IMR-90 (cell line): Measurements from ENCODE around the gene ZFPL1. TPM values are rescaled to one million over a fixed set of nuclear protein-coding genes. Genes with fewer than 3 reads are reported as not detected.

ENCODE experiments used
- ATAC-seq: fragments of 200-7000 bp; cut with Tn5 transposase; 2 replicates; pipeline ENCODE4 v1.9.1; 2020; ENCODE audit warnings: low read depth, mild to moderate bottlenecking, moderate library complexity
- BruUV-seq: library from RNA; stranded (reverse); fragments of 400-500 nt; replicated peaks from 2 replicates; lab custom pipeline; 2021; lab: Mats Ljungman, UMichigan
- CTCF ChIA-PET: fragments of 300-600 bp; formaldehyde crosslinking; extraction: SDS; loops from one replicate; lab custom pipeline; 2021; ENCODE audit warnings: antibody characterized with exemption; lab: Yijun Ruan, JAX
- POLR2A ChIA-PET: fragments of 300-600 bp; sonication (Branson Sonifier 250); formaldehyde crosslinking; loops from one replicate; lab custom pipeline; 2022; ENCODE audit warnings: antibody characterized with exemption; ENCODE audit not compliant: unreplicated experiment; lab: Charles Lee
- DNase-seq: peaks from one replicate; pipeline ENCODE4 v3.0.0; 2013
- H2AFZ ChIP-seq: replicated peaks from 2 replicates; pipeline ENCODE3; 2013; ENCODE audit warnings: low read length, mild to moderate bottlenecking; ENCODE audit not compliant: poor library complexity
- H2AK5ac ChIP-seq: 2 replicates; pipeline ENCODE4 v1.6.1; 2013; ENCODE audit warnings: low read depth, low read length, inconsistent platforms
- H2AK9ac ChIP-seq: replicated peaks from 2 replicates; pipeline ENCODE3; 2013; ENCODE audit warnings: mild to moderate bottlenecking, low read depth, low read length, moderate library complexity; ENCODE audit not compliant: poor library complexity
- H2BK120ac ChIP-seq: 2 replicates; pipeline ENCODE4 v1.6.1; 2013; ENCODE audit warnings: low read depth, low read length, inconsistent platforms
- H2BK15ac ChIP-seq: 3 replicates; pipeline ENCODE4 v1.6.1; 2013; ENCODE audit warnings: low read depth, low read length, inconsistent platforms
- H2BK20ac ChIP-seq: 2 replicates; pipeline ENCODE4 v1.6.1; 2013; ENCODE audit warnings: low read depth, mild to moderate bottlenecking, inconsistent platforms, low read length, moderate library complexity
- H2BK5ac ChIP-seq: 2 replicates; pipeline ENCODE4 v1.6.1; 2013; ENCODE audit warnings: mild to moderate bottlenecking, low read depth, low read length, inconsistent platforms; ENCODE audit not compliant: poor library complexity, severe bottlenecking
- H3K14ac ChIP-seq: replicated peaks from 2 replicates; pipeline ENCODE4 v1.6.1; 2013; ENCODE audit warnings: low read depth, low read length, inconsistent platforms
- H3K18ac ChIP-seq: 2 replicates; pipeline ENCODE4 v1.6.1; 2013; ENCODE audit warnings: low read depth, low read length, control low read depth
- H3K23ac ChIP-seq: 2 replicates; pipeline ENCODE4 v1.6.1; 2013; ENCODE audit warnings: low read depth, low read length, inconsistent platforms
- H3K27ac ChIP-seq: 2 replicates; pipeline ENCODE4 v1.5.1; 2013; ENCODE audit warnings: mild to moderate bottlenecking, control low read depth, low read length; ENCODE audit not compliant: insufficient read depth
- H3K27me3 ChIP-seq: 2 replicates; pipeline ENCODE4 v1.6.1; 2013; ENCODE audit warnings: low read length; ENCODE audit not compliant: control insufficient read depth, insufficient read depth
- H3K36me3 ChIP-seq: 2 replicates; pipeline ENCODE4 v1.6.1; 2013; ENCODE audit warnings: low read length, mixed read lengths; ENCODE audit not compliant: control insufficient read depth, insufficient read depth
- H3K4ac ChIP-seq: 2 replicates; pipeline ENCODE4 v1.6.1; 2013; ENCODE audit warnings: low read depth, low read length, inconsistent platforms
- H3K4me1 ChIP-seq: 2 replicates; pipeline ENCODE4 v1.6.1; 2013; ENCODE audit warnings: low read length, mixed read lengths; ENCODE audit not compliant: control insufficient read depth, insufficient read depth
- H3K4me2 ChIP-seq: 2 replicates; pipeline ENCODE4 v1.6.1; 2013; ENCODE audit warnings: low read depth, mild to moderate bottlenecking, control low read depth, low read length, moderate library complexity
- H3K4me3 ChIP-seq: 2 replicates; pipeline ENCODE4 v1.5.1; 2013; ENCODE audit warnings: low read depth, mild to moderate bottlenecking, control low read depth, low read length, moderate library complexity; ENCODE audit not compliant: insufficient read depth
- H3K56ac ChIP-seq: 2 replicates; pipeline ENCODE4 v1.6.1; 2013; ENCODE audit warnings: low read length, inconsistent platforms; ENCODE audit not compliant: insufficient read depth; ENCODE audit errors: extremely low read depth
- H3K79me1 ChIP-seq, 2 experiments: 2 replicates each; pipeline ENCODE4 v1.6.1; 2013; ENCODE audit warnings: low read length in 2 of 2, inconsistent platforms in 1 of 2, low read depth in 1 of 2
- H3K9ac ChIP-seq: 2 replicates; pipeline ENCODE4 v1.6.1; 2013; ENCODE audit warnings: low read depth, low read length, control low read depth
- H3K9me1 ChIP-seq: 2 replicates; pipeline ENCODE4 v1.6.1; 2013; ENCODE audit warnings: low read length, inconsistent platforms; ENCODE audit not compliant: insufficient read depth
- H3K9me3 ChIP-seq: 2 replicates; pipeline ENCODE4 v1.6.1; 2013; ENCODE audit warnings: low read length; ENCODE audit not compliant: control insufficient read depth, insufficient read depth
- H4K20me1 ChIP-seq: 2 replicates; pipeline ENCODE4 v1.6.1; 2013; ENCODE audit warnings: low read length, inconsistent platforms; ENCODE audit not compliant: insufficient read depth
- H4K5ac ChIP-seq: 2 replicates; pipeline ENCODE4 v1.6.1; 2013; ENCODE audit warnings: mild to moderate bottlenecking, low read depth, low read length, control low read depth
- H4K8ac ChIP-seq, 2 experiments: 2 replicates each; pipeline ENCODE4 v1.6.1; 2013; ENCODE audit warnings: low read depth in 2 of 2, low read length in 2 of 2, control low read depth in 1 of 2, inconsistent platforms in 1 of 2
- H4K91ac ChIP-seq: 2 replicates; pipeline ENCODE4 v1.6.1; 2013; ENCODE audit warnings: low read depth, low read length, inconsistent platforms; ENCODE audit not compliant: insufficient read depth
- BHLHE40 ChIP-seq: fragments of 150-350 bp; IDR thresholded peaks from 2 replicates; pipeline ENCODE4 v1.6.1; 2016; ENCODE audit warnings: mild to moderate bottlenecking, low read depth, low read length
- CHD1 ChIP-seq: IDR thresholded peaks from 2 replicates; pipeline ENCODE4 v1.6.1; 2012; ENCODE audit warnings: low read depth, low read length, improper control_type of control experiment
- FOS ChIP-seq: fragments of 150-350 bp; IDR thresholded peaks from 2 replicates; pipeline ENCODE4 v1.6.1; 2016; ENCODE audit warnings: low read depth, low read length
- MAFK ChIP-seq: IDR thresholded peaks from 2 replicates; pipeline ENCODE4 v1.6.1; 2012; ENCODE audit warnings: low read depth, low read length, improper control_type of control experiment
- MAZ ChIP-seq: IDR thresholded peaks from 2 replicates; pipeline ENCODE4 v1.6.1; 2012; ENCODE audit warnings: low read depth, mild to moderate bottlenecking, low read length, improper control_type of control experiment, moderate library complexity, borderline replicate concordance
- NFE2L2 ChIP-seq: fragments of 150-350 bp; IDR thresholded peaks from 2 replicates; pipeline ENCODE4 v1.6.1; 2016; ENCODE audit warnings: low read depth, mild to moderate bottlenecking, low read length
- POLR2A ChIP-seq: IDR thresholded peaks from 2 replicates; pipeline ENCODE4 v1.6.1; 2012; ENCODE audit warnings: mild to moderate bottlenecking, low read depth, low read length
- RAD21 ChIP-seq: IDR thresholded peaks from 2 replicates; pipeline ENCODE4 v1.6.1; 2012; ENCODE audit warnings: low read length, improper control_type of control experiment
- RCOR1 ChIP-seq: IDR thresholded peaks from 2 replicates; pipeline ENCODE4 v1.6.1; 2012; ENCODE audit warnings: mild to moderate bottlenecking, low read length, improper control_type of control experiment; ENCODE audit not compliant: insufficient replicate concordance
- RFX5 ChIP-seq: IDR thresholded peaks from 2 replicates; pipeline ENCODE4 v1.8.0; 2012; ENCODE audit warnings: low read depth, mild to moderate bottlenecking, low read length, moderate library complexity
- SMC3 ChIP-seq: fragments of 150-350 bp; IDR thresholded peaks from 2 replicates; pipeline ENCODE4 v1.6.1; 2016; ENCODE audit warnings: low read depth, mild to moderate bottlenecking, antibody characterized with exemption, low read length, moderate library complexity
- WGBS, 2 experiments: methylation state at CpG; one replicate each; pipeline versions ENCODE4 v1.1.5 to v1.1.7; 2013; ENCODE audit warnings: missing lambda C conversion rate in 2 of 2; ENCODE audit not compliant: insufficient read length in 1 of 2; ENCODE audit errors: extremely low coverage in 2 of 2; 5-methylcytosine and 5-hydroxymethylcytosine counted together
- dilution Hi-C: fragments of 300-500 bp; cut with HindIII; formaldehyde crosslinking; loops from one replicate; pipeline ENCODE4 v1.14.3; 2018; ENCODE audit warnings: low sequenced_read_pairs; ENCODE audit not compliant: unreplicated experiment
- in situ Hi-C: fragments of 300-500 bp; cut with MboI; formaldehyde crosslinking; loops from 3 replicates; pipeline ENCODE4 v1.14.3; 2019; ENCODE audit warnings: low sequenced_read_pairs, inconsistent platforms, mixed read lengths
- intact Hi-C: fragments of 100-400 bp; cut with micrococcal nuclease; formaldehyde crosslinking; loops from 2 replicates; pipeline ENCODE4 v1.10.0; 2022
- polyA plus RNA-seq, 3 experiments: library from polyadenylated mRNA; depleted of rRNA; stranded (reverse); fragments of >200 nt; gene quantifications; 2 replicates each; pipeline ENCODE4 v1.2.3, GENCODE V29; 2012; ENCODE audit warnings: low replicate concordance in 1 of 3
- total RNA-seq: library from RNA; depleted of rRNA; stranded (reverse); fragments of >200 nt; gene quantifications from 2 replicates; pipeline ENCODE4 v1.2.3, GENCODE V29; 2012
- TF ChIP-seq, protein P1 (sequence below): fragments of 150-350 bp; IDR thresholded peaks from 2 replicates; pipeline ENCODE4 v1.6.1; 2017; ENCODE audit warnings: mild to moderate bottlenecking, antibody characterized with exemption, low read length, low read depth
- TF ChIP-seq, protein P2 (sequence below): fragments of 150-350 bp; IDR thresholded peaks from 2 replicates; pipeline ENCODE4 v1.6.1; 2016; ENCODE audit warnings: low read depth, mild to moderate bottlenecking, low read length, moderate library complexity, borderline replicate concordance

The ZFPL1 gene
- total and polyA plus RNA-seq, 2 of the 4 experiments (the other 2 are of a cell fraction) = 24.0 to 67.5 TPM

DNA sequence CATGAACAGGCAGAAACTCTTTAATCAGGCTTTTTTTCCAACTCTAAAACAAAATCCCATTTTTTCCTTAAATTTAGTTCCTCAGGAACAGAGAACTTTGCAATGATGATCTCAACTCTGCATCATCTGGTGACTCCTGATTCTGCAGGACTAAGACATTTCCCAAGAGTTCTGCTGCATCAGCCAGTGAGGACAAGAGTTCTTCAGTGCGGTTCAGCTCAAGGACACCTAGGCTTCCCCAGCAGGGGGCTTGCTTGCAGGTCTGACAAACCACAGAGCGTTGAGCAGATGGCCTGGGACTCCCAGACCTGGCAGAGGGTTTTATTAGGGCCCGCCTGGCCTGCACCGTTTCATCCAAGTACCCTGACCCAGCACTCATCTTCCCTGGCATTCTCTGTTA, 6.6 kb upstream of the ZFPL1 start:
- Histone ChIP-seq H3K79me1 (peaks cover 28 to 42% of the 10 kb centered on the region in 2 experiments), H4K91ac (no peak overlapping the region), H4K8ac (no peak overlapping the region), H2AFZ (no peak overlapping the region), H2AK9ac (no peak overlapping the region), H3K56ac (no peak overlapping the region), H3K4ac (no peak overlapping the region), H3K14ac (no peak overlapping the region), H3K18ac (no peak overlapping the region), H3K9ac (no peak overlapping the region), H3K27me3 (no peaks in the 10 kb centered on the region), H2BK20ac (no peak overlapping the region), H2BK120ac (no peak overlapping the region), H3K27ac (no peak overlapping the region), H4K5ac (no peak overlapping the region), H2BK5ac (no peak overlapping the region), H3K4me3 (no peak overlapping the region), H3K23ac (no peak overlapping the region), H4K20me1 (no peaks in the 10 kb centered on the region), H3K9me1 (no peaks in the 10 kb centered on the region; the same call in 1 of the 2 replicates), H3K4me2 (no peak overlapping the region), H2BK15ac (no peak overlapping the region), H3K4me1 (no peaks in the 10 kb centered on the region), H3K9me3 (no peaks in the 10 kb centered on the region), H2AK5ac (no peak overlapping the region), H3K36me3 (peaks cover 2% of the 10 kb centered on the region)
- no peak for TF ChIP-seq SMC3
- TF ChIP-seq RFX5 = no peak
- TF ChIP-seq FOS = no peak
- TF ChIP-seq POLR2A = no peak
- TF ChIP-seq CHD1 = no peak
- TF ChIP-seq RAD21 = no peak
- TF ChIP-seq, protein P1, sequence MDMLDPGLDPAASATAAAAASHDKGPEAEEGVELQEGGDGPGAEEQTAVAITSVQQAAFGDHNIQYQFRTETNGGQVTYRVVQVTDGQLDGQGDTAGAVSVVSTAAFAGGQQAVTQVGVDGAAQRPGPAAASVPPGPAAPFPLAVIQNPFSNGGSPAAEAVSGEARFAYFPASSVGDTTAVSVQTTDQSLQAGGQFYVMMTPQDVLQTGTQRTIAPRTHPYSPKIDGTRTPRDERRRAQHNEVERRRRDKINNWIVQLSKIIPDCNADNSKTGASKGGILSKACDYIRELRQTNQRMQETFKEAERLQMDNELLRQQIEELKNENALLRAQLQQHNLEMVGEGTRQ = no peak
- TF ChIP-seq NFE2L2 = no peak
- no peak for TF ChIP-seq BHLHE40
- TF ChIP-seq, protein P2, sequence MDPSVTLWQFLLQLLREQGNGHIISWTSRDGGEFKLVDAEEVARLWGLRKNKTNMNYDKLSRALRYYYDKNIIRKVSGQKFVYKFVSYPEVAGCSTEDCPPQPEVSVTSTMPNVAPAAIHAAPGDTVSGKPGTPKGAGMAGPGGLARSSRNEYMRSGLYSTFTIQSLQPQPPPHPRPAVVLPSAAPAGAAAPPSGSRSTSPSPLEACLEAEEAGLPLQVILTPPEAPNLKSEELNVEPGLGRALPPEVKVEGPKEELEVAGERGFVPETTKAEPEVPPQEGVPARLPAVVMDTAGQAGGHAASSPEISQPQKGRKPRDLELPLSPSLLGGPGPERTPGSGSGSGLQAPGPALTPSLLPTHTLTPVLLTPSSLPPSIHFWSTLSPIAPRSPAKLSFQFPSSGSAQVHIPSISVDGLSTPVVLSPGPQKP = no peak
- no peak for TF ChIP-seq MAZ
- no peak for TF ChIP-seq MAFK
- TF ChIP-seq RCOR1 = no peak
- DNase-seq (peak; percentile 31), ATAC-seq (no peak)
- ChIA-PET POLR2A (no interaction called here), CTCF (no interaction called here)
- intact Hi-C loops = no loop called here
- 100% methylated on average over 1 of the region's 4 CpGs; no CpG with 5 or more reads in 1 of the 2 experiments for WGBS, 2 experiments
- no TSS peak for BruUV-seq
- dilution Hi-C loops = no loop called here
- in situ Hi-C loops = no loop called here
